ENCODE data around the gene DNMT1.

DNMT1 gene

DNA sequence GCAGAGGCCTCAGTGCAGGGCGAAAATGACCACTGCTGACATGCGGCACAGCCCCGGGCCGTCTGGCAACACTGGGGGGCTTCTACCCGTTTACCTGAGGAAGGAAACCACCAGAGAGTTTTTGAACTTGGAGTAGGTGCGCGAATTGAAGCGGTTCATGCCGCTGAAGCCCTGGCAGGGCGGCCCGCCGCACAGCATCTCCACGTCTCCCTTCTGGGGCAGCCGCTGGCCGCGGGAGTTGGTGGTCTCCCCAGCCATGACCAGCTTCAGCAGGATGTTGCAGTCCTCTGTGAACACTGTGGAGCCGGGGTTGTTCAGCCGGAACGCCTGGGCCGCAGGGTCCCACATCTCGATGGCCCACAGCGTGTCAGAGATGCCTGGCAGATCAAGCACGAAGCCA lies 54.8 kb downstream of the DNMT1 start:
- no peak for DNase-seq (ENCODE audit: low read depth)

DNA sequence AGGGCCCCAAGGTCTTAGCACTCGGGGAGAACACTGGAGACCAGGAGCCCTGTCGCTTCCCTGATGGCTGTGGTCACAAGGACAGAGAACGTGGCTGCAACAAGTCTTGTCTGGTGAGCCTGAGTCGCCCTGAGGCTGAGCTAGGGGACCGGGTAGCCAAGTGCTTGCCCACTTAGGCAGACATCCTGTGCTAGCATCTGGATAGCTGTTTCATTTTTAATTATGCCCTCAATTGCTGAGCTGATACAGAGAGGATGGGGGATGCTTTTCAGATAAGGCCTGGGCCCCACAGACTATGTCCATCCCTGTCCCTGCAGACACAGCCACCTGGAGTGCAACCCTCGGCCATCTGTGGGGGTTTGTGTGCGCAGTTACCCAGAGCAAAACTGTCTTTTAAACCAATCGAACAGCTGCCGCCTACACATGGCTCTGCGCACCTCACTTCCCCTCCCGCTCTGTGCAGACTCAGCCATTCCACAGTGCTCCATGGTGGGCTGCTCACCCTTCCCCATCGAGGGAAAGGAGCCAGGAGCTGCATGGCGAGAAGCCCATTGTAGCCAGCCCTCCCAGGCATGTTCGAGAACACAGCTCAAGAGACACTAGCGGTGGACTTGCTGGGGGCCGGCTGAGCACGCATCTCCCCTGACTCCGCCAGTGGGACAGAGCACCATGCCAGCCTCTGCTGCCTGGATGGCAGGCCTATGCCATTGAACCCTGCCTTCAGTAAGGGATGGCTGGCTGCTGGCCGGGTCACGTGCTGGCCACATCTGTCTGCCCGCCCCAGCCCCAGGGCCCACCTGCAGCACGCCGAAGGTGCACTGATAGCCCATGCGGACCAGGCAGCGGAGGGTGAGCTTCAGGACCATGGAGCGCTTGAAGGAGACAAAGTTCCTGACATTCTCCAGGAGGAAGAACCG lies 55.6 kb downstream of the DNMT1 start:
- no peak for DNase-seq (ENCODE audit: low read depth)

DNA sequence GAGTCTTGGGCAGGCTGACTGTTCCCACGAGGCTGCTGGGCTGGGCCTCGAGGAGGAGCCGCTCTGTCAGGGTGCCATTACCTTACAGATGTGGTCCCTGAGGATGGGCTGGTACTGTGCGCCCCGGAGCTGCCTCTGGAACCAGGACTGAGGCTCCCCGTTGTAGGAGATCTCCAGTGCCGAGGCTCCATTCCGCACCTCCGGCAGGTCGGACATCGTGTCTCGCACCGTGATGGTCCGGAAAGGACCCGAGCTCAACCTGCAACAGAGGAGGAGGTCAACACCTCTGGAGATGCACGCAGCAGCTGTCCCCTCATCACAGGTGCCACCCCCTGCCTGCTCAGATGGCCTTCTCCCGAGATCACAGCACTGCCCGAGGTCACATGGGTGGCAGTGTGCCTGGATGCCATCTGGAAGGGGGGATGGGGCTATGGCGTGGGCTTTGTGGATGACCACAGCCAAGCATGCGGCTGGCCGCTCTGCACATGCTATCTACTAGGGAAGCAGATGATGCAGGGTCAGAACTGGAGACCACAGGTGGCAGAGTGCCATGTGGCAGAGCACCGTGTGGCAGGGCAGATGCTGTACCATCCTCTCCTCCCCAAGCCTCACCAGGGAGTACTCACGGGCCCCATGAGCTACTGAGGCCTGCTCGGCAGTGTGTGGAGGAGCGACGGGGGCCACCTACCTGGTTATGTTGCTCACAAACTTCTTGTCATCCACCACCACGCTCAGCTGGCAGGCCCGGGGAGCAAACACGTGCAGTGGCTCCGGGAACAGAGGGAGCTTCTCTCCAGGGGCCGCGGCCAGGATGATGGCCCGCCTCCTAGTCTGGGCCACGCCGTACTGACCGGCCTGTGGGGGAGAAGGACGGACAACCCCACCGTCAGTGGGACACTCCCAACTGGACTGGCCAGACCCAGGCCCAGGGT lies 56.7 kb downstream of the DNMT1 start:
- no peak for DNase-seq (ENCODE audit: low read depth)

DNA sequence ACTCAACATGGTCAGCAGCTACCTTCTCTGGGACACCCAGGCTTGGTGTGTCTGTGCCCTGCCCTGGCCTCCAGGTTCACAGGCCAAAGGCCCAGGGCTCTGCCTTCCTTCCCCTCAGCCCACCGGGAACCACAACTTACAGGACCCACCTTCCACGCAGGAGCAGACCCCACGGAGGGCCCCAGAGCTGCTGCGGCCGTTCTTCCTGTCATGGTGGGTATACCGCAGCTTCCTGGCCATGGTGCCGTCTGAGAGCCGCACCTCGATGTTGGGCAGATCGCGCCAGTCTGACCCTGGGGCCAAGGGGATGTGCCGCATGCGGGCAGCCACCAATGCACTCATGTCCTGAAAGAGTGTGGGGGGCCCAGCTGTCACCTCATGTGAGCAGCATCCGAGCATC lies 57.8 kb downstream of the DNMT1 start:
- DNase-seq (ENCODE audit: low read depth), result no peak

DNA sequence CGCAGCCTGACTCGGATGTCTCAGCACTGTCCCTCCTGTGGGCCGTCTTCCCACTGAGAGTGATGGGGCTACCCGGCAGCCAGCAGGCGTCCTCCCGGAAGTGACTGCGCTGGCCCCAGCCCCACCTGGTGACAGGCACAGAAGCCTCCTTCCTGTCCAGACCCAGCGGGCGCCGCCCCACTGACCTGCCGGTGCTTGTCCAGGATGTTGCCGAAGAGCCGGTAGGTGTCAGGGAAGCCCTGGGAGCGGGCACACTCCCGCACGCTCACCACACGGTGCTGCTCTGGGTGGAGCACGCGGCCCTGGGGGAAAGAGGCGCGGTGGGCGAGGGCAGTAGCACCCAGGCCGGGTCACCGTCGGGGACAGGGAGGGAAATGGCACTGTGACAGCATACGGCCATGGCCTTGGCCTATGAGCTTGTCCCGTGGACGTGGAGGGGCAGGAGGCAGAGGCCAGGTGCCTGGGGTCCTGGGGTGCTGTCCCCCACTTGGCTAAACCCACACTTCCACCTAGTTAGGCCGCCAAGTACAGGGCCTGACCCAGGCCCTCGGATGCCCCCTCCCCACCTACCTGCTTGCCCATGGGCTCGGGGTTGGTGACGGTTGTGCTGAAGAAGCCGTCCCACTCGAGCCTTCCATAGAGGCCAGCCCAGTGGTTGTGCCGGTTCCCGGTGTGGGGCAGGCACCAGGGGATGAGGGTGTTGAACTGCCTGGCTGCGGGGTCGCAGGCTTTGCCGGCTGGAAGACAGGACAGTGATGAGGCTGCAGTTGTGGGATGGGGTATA lies 59.0 kb downstream of the DNMT1 start:
- no peak for DNase-seq (ENCODE audit: low read depth)

DNA sequence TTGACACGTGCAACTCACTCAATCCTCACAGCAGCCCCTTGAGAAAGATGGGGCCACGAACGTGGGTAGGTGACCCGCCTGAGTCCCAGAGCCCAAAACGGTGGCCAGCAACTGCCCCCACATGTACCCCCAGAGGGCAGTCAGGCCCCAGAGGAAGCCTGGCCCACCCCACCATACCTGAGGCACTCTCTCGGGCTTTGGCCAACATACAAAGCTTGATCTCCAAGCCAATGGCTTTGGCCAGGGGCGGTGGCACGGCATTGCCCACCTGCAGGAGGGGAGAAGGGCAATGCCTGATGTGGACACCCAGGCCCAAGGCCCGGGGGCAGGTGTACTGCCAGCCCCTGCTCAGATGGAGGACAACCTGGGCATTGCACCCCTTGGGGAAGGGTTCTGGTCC lies 60.7 kb downstream of the DNMT1 start:
- no peak for DNase-seq (ENCODE audit: low read depth)

DNA sequence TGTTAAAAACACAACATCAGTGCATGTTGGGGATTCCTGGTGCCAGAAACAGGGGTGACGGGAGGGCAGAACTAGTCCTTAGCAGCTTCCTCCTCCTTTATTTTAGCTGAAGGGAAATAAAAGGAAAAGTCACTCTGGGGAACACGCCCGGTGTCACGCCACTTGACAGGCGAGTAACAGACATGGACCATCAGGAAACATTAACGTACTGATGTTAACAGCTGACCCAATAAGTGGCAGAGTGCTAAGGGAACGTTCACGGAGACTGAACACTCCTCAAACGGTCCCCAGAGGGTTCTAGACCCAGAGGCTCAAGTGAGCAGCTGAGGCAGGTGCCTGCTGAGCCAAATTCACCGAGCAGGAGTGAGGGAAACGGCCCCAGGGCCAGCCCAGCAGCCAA lies 61.2 kb downstream of the DNMT1 start:
- no peak for DNase-seq (ENCODE audit: low read depth)

DNA sequence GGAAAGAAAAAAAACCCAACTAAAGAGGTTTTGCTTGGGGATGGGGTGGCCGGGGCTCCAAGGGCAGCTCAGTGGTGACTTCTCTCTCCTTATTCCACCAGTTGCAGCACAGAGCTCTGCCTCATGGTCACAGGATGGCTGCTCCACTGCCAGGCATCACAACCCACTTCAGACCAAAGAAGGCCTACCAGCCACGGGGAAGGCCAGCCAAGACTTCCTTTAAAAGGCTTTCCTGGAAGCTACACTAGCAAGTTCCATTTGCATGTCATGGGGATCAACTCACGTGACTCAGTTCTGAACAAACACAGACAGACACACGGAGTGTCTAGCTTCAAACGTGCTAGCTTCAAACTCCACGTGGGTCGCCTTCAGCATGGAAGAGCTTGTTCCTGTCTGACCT lies 61.8 kb downstream of the DNMT1 start:
- no peak for DNase-seq (ENCODE audit: low read depth)

DNA sequence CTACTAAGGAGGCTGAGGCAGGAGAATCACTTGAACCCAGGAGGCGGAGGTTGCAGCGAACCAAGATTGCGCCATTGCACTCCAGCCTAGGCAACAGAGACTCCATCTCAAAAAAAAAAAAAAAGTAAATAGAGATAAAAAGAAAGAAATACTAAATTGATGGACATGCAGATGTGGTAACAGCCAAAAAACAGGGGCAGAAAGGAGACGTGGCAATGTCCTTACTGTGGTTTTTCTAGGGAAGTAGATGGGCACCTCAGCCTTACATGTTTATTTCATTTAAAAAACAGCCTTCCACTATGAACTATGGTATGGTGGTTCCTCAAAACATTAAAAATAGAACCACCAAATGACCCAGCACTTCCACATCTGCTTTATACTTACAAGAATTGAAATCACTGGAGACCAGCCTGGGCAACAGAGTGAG lies 68.5 kb downstream of the DNMT1 start:
- no peak for DNase-seq (ENCODE audit: low read depth)

DNA sequence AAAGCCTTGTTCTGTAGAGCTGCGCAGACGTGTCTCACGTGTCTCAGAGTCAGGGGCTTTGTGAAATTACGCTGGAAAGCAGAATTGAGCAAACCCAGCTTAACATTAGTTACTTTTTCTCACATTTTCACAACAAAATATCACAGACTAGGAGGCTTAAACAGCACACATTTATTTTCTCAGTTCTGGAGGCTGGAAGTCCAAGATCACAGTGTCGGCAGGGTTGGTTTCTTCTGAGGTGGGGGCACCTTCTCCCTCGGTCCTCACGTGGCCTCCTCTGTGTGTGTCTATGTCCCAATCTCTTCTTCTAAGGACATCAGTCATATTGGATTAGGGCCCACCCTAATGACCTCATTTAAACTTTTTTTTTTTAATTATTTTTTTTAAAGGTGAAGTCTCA lies 70.3 kb downstream of the DNMT1 start:
- no peak for DNase-seq (ENCODE audit: low read depth)

DNA sequence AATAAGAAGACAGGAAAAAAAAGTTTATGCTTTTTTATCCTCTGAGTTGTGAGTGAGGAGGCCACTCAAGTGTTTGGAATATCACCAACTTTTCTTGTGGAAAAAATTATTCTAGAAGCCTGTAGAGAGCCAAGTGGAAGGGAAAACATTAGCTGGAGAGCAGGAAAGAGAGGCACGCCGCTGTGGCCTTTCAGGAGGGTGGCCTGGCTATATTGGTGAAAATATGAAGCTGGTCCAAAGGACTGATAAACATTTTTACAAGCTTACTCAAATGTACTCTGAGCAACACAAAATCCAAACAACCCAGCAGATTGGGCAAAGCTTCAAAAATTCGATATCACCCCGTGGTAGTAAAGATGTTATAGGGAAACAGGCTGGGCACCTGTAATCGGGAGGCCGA lies 72.7 kb downstream of the DNMT1 start:
- peak; percentile 34 for DNase-seq (ENCODE audit: low read depth)

DNA sequence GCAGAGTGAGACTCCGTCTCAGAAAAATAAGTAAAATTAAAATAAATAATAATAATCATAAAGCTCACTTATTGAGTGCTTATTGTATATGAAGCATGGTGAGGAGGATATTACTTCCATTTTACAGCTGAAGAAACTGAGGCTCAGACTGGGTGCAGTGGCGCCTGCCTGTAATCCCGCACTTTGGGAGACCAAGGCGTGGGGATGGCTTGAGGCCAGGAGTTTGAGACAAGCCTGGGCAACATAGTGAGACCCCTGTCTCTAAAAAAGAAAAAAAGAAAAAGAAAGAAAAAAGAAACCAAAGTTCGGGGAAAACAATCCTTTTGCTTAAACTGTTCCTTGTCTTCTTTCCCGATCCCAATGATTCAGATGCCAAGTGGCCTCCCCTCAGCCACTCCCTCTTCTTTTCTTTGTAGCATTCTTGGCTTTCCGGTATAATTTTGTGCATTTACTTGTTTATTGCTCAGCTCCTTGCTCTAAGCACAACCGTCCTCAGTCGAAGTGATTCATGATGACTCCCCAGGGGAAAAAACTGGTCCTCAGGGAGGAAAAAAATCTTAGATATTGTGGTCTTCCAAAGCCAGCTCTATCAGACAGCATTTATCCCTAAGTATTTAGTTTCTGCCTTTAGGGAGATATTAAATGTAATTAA lies 74.1 kb downstream of the DNMT1 start:
- DNase-seq (ENCODE audit: low read depth), result peak; percentile 79

DNA sequence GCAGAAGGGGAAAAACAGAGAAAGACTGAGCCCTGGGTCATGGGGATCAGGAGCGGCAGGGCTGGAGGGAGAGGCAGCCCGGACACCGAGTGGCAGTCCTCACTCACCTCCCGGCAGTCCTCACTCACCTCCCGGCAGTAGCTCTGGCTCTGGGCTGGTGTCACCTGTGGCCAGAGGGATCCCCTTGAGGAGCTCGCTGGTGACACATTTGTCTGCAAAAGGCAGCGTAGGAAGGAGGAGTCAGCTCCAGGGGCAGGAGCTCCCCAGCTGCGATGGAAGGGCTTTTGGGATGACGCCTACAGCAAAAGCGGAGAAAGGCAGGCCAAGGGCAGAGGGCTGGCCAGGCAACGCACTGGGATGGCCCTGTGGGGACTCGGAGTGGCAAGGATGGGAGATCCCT lies 75.8 kb downstream of the DNMT1 start:
- DNase-seq (ENCODE audit: low read depth), result no peak

DNA sequence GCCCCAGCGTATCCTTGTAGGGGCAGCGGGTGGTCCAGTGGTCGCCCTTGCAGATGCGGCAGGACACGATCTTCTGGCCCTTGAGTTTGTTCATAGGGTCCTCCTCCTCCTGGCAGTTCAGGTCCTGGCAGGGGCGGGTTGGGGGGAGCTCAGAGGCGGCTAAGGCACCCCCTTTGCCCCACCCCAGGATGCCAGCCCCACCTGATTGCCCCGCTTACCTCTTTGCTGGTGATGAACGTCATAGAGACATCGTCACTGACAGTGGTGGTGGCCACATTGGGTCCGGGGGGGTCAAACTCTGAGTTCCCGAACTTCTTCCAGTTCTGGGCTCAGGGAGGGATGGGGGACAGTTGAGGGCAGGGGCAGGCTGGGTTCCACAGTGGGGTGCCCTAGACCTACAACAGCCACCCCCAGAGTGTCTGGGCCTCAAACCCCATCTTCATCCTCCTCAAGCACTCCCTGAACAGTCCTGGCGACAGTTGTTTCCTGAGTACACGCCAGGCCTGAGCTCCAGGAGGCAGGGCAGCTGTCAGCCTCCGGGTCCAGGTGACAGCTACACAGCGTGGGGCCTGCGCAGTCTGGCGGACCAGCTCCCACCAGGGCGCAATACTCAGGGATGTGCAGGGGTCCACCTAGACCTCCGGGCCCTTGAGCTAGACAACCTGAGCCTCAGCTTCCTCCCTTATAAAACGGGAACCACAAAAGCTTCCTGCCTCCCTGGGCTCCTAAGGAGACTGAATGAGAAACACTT lies 77.7 kb downstream of the DNMT1 start:
- no peak for DNase-seq (ENCODE audit: low read depth)

DNA sequence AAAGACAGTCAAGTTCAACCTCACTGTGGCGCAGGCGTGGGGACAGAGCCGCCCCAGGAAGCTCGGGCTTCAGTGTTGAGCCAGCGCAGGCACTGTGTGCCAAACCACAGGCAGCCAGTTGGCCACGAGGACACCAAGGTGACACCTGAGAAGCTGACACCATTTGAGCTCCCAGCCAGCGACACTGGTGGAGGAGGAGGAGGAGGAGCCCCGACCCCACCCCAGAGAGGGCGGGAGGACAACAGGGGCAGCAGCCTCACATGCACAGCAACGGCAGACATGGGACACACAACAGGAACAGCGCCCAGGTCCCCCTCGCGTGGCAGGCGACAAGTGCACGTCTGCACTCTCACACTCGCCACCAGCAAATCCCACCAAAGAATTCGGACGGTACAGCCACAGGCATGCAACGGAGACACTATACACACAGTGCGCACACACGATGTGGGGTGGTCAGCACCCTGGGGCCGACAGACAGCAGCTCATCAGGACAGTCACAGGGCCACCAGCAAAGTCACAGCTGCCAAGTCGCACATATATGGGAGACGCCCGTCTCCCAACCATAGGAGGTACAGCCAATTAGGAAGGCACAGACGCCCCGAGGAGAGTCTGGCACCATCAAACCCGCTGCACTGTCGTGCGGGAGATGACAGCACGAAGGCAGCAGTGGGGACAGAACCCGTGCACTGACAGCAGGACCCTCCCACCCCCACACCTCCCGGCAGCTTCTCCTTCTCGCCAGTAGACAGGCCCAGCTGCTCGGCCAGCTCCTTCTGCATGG lies 78.5 kb downstream of the DNMT1 start:
- DNase-seq (ENCODE audit: low read depth), result no peak

DNA sequence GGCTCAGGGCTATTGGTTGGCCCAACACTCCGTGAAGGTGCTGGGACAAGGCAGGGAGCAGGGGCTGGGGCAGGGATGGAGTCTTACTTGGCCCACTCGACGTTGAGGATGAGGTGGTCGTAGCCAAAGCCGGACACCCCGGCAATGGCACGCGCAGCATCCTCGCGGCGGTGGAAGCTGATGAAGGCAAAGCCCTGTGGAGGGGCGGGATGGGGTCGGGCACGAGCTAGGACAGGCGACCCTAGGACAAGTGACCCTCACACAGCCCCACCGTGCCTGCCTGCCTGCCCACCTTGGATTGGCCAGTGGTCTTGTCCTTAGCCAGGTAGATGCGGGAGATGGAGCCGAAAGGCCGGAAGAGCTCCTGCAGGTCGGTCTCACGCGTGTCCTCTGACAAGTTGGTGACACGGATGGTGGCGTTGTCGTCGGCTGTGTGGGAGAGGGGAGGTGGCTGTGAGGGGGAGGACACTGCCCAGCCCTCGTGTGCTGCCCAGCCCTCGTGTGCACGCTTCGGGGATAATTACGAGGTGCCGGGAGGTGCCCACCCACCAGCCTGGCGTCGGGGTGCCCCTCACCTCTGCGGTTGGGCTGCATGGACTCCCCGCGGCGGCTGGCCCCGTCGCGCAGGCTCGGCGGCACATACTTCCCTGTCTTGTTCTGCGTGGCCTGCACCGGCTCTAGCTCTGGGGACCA lies 79.2 kb downstream of the DNMT1 start:
- DNase-seq (ENCODE audit: low read depth), result no peak

DNA sequence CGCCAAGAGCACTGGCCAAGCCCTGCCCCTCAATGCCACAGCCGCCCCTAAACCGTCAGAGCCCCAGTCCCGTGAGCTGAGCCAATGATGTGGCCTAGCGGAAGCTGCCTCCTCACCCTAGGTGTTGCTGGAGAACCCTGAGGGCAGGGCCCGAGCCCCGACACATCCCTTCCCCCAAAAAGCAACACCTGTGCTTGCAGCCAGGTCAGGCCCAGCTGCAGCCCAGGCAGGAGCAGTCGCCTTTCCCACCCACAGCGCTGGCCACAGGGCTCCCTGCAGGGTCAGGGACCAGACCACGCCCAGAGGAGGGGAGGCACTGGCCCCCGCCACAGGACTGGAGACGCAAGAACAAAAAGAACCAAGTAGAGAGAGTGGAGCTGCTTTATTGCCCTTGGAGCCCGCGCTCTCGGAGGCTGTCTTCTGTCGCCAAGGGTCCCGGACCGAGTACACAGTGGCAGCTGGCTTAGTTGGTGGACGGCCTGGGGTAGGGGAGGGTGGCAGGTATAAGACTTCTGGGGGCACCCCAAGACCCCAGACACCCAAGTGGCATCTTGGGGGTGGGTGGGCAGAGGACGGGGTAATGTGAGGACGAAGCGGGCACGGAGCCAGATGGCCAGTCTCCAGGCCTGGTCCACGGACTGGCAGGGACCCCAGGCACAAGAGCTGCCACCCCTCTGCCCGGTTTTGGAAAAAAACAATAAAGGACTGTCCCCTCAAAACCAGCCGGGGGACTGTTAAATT lies 79.9 kb downstream of the DNMT1 start:
- DNase-seq (ENCODE audit: low read depth), result no peak

DNA sequence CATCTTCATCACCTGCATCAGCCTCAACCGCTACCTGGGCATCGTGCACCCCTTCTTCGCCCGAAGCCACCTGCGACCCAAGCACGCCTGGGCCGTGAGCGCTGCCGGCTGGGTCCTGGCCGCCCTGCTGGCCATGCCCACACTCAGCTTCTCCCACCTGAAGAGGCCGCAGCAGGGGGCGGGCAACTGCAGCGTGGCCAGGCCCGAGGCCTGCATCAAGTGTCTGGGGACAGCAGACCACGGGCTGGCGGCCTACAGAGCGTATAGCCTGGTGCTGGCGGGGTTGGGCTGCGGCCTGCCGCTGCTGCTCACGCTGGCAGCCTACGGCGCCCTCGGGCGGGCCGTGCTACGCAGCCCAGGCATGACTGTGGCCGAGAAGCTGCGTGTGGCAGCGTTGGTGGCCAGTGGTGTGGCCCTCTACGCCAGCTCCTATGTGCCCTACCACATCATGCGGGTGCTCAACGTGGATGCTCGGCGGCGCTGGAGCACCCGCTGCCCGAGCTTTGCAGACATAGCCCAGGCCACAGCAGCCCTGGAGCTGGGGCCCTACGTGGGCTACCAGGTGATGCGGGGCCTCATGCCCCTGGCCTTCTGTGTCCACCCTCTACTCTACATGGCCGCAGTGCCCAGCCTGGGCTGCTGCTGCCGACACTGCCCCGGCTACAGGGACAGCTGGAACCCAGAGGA lies 80.6 kb downstream of the DNMT1 start:
- DNase-seq (ENCODE audit: low read depth), result no peak
